K562 (cell line): ENCODE data around the gene C4A. TPM values are rescaled to one million over a fixed set of nuclear protein-coding genes. Genes with fewer than 3 reads are reported as not detected.
A peak's percentile ranks its signal among the peaks of the same experiment; 100 is the strongest.

ENCODE experiments used
- ATAC-seq: fragments of 200-7000 bp; cut with Tn5 transposase; 3 replicates; pipeline ENCODE4 v1.9.1; 2020; ENCODE audit warnings: moderate library complexity
- BruUV-seq: library from RNA; stranded (reverse); fragments of 400-500 nt; replicated peaks from 2 replicates; lab custom pipeline; 2021; lab: Mats Ljungman, UMichigan
- CTCF ChIA-PET: fragments of 300-600 bp; formaldehyde crosslinking; extraction: SDS; loops from one replicate; lab custom pipeline; 2021; ENCODE audit warnings: low intra/inter-chr PET ratio; lab: Yijun Ruan, JAX
- POLR2A ChIA-PET: fragments of 300-600, 350-650 bp; sonication (Branson Sonifier 250); formaldehyde crosslinking; extraction: SDS; loops from one replicate; lab custom pipeline; 2021; ENCODE audit warnings: antibody characterized with exemption, inconsistent platforms; lab: Yijun Ruan, JAX
- DNase-seq, 4 experiments: peaks; one replicate each; pipeline versions ENCODE4 v3.0.0 to v3.0.0-alpha.2; 2011 to 2018; ENCODE audit warnings: low spot score in 3 of 4, mixed read lengths in 3 of 4; ENCODE audit errors: extremely low read depth in 1 of 4
- FAIRE-seq: peaks from 2 replicates; lab custom pipeline; 2011; peaks lifted over from hg19 to GRCh38; lab: Jason Lieb, UNC
- H2AFZ ChIP-seq: 2 replicates; pipeline ENCODE4 v1.6.0; 2011; ENCODE audit warnings: low read depth, low read length, control low read depth, inconsistent platforms
- H3K27ac ChIP-seq: fragments of 200-600 bp; 3 replicates; pipeline ENCODE4 v1.8.0; 2011; ENCODE audit warnings: low read depth, mild to moderate bottlenecking, control low read depth, inconsistent platforms, low read length, moderate library complexity, mixed read lengths; ENCODE audit errors: extremely low read depth
- H3K27me3 ChIP-seq, 2 experiments: fragments of 300-600 bp in 1 of 2; 2 replicates in 1 of 2; 3 replicates in 1 of 2; pipeline versions ENCODE4 v1.6.0 to v1.8.0; 2011; ENCODE audit warnings: inconsistent platforms in 2 of 2, low read length in 2 of 2, mild to moderate bottlenecking in 1 of 2, mixed read lengths in 1 of 2, moderate library complexity in 1 of 2; ENCODE audit not compliant: control insufficient read depth in 2 of 2, insufficient read depth in 2 of 2
- H3K36me3 ChIP-seq: fragments of 300-600 bp; 3 replicates; pipeline ENCODE4 v1.8.0; 2011; ENCODE audit warnings: mild to moderate bottlenecking, low read length, inconsistent platforms; ENCODE audit not compliant: control insufficient read depth, insufficient read depth
- H3K4me1 ChIP-seq, 2 experiments: fragments of 200-600 bp in 1 of 2; replicated peaks in 1 of 2; 2 replicates in 1 of 2; 3 replicates in 1 of 2; pipeline versions ENCODE4 v1.5.1 to v1.8.0; 2011; ENCODE audit warnings: inconsistent platforms in 2 of 2, low read length in 2 of 2, mild to moderate bottlenecking in 1 of 2, mixed read lengths in 1 of 2, moderate library complexity in 1 of 2; ENCODE audit not compliant: control insufficient read depth in 2 of 2, insufficient read depth in 2 of 2
- H3K4me2 ChIP-seq: 2 replicates; pipeline ENCODE4 v1.6.1; 2011; ENCODE audit warnings: low read length, control low read depth, inconsistent platforms, mixed read lengths; ENCODE audit not compliant: insufficient read depth
- H3K4me3 ChIP-seq: fragments of 200-600 bp; sonication (generic), shearing (Covaris generic); 2 replicates; pipeline ENCODE4 v1.5.1; 2016; ENCODE audit warnings: control low read depth, inconsistent platforms
- H3K79me2 ChIP-seq: fragments of 200-600 bp; 3 replicates; pipeline ENCODE4 v1.8.0; 2011; ENCODE audit warnings: low read length, inconsistent platforms; ENCODE audit not compliant: control insufficient read depth, insufficient read depth
- H3K9ac ChIP-seq, 2 experiments: 2 replicates each; pipeline versions ENCODE4 v1.6.0 to v1.6.1; 2011; ENCODE audit warnings: low read depth in 2 of 2, low read length in 2 of 2, control low read depth in 1 of 2, inconsistent platforms in 1 of 2, mild to moderate bottlenecking in 1 of 2, mixed read lengths in 1 of 2; ENCODE audit not compliant: insufficient read depth in 1 of 2
- H3K9me1 ChIP-seq: one replicate; pipeline ENCODE4 v1.6.0; 2011; ENCODE audit warnings: inconsistent platforms, mild to moderate bottlenecking, low read length, moderate library complexity; ENCODE audit not compliant: control insufficient read depth, insufficient read depth
- H3K9me3 ChIP-seq: replicated peaks from 2 replicates; pipeline ENCODE4 v1.5.1; 2011; ENCODE audit warnings: low read depth, low read length, inconsistent platforms; ENCODE audit not compliant: control insufficient read depth, insufficient read depth
- H4K20me1 ChIP-seq: replicated peaks from 2 replicates; pipeline ENCODE4 v1.6.1; 2011; ENCODE audit warnings: low read length, inconsistent platforms, mixed read lengths; ENCODE audit not compliant: control insufficient read depth, insufficient read depth
- ATF3 ChIP-seq, 2 experiments: fragments of 450-650 bp in 1 of 2; sonication (generic) in 1 of 2; formaldehyde crosslinking in 1 of 2; IDR thresholded peaks in 1 of 2; conservative IDR thresholded peaks in 1 of 2; 2 replicates each; pipeline versions ENCODE4 v1.6.1 to v1.8.1; 2016 to 2023; ENCODE audit warnings: mild to moderate bottlenecking in 2 of 2, moderate library complexity in 2 of 2, inconsistent platforms in 1 of 2, missing genetic modification reagents in 1 of 2
- CBFA2T2 ChIP-seq: fragments of 450-650 bp; conservative IDR thresholded peaks from 2 replicates; pipeline ENCODE4 v1.6.1; 2017; ENCODE audit warnings: mild to moderate bottlenecking
- CHD1 ChIP-seq: fragments of 200-600 bp; sonication (generic); IDR thresholded peaks from one replicate; pipeline ENCODE4 v1.6.1; 2012; ENCODE audit warnings: mild to moderate bottlenecking, moderate library complexity, low read length, inconsistent platforms
- CTCF ChIP-seq, 3 experiments: IDR thresholded peaks in 2 of 3; conservative IDR thresholded peaks in 1 of 3; 2 replicates each; pipeline ENCODE4 v1.5.1; 2011 to 2012; ENCODE audit warnings: low read length in 3 of 3, mild to moderate bottlenecking in 3 of 3, control low read depth in 2 of 3, improper control_type of control experiment in 1 of 3, inconsistent platforms in 1 of 3, low read depth in 1 of 3, mixed read lengths in 1 of 3, moderate library complexity in 1 of 3; ENCODE audit not compliant: insufficient read depth in 2 of 3
- DPF2 ChIP-seq: fragments of 450-650 bp; IDR thresholded peaks from 2 replicates; pipeline ENCODE4 v1.6.1; 2016
- FOXP4 ChIP-seq: sonication (generic); formaldehyde crosslinking; IDR thresholded peaks from 2 replicates; pipeline ENCODE4 v1.8.0; 2022; ENCODE audit warnings: mild to moderate bottlenecking, missing genetic modification reagents, borderline replicate concordance
- KHSRP ChIP-seq: fragments of 450-650 bp; IDR thresholded peaks from 2 replicates; pipeline ENCODE4 v1.6.1; 2017
- NCOA4 ChIP-seq: fragments of 450-650 bp; IDR thresholded peaks from 2 replicates; pipeline ENCODE4 v1.6.1; 2018; ENCODE audit warnings: mild to moderate bottlenecking; ENCODE audit not compliant: partially characterized antibody
- NR2C2 ChIP-seq, 2 experiments: fragments of 200-800 bp in 1 of 2; sonication (Bioruptor generic) in 1 of 2; sonication (generic) in 1 of 2; formaldehyde crosslinking in 1 of 2; IDR thresholded peaks; 2 replicates each; pipeline versions ENCODE4 v1.6.1 to v1.8.0; 2016 to 2022; ENCODE audit warnings: mild to moderate bottlenecking in 1 of 2, missing compliant biosample characterization in 1 of 2, missing genetic modification characterization in 1 of 2, missing genetic modification reagents in 1 of 2
- POLR2A ChIP-seq: fragments of 450-650 bp; conservative IDR thresholded peaks from 2 replicates; pipeline ENCODE4 v1.6.1; 2016
- SMARCA4 ChIP-seq: fragments of 450-650 bp; IDR thresholded peaks from 2 replicates; pipeline ENCODE4 v1.6.1; 2016
- ZBTB2 ChIP-seq: fragments of 450-650 bp; IDR thresholded peaks from 2 replicates; pipeline ENCODE4 v1.6.1; 2016; ENCODE audit warnings: antibody characterized with exemption
- ZEB2 ChIP-seq: fragments of 450-650 bp; IDR thresholded peaks from 2 replicates; pipeline ENCODE4 v1.6.1; 2016
- ZSCAN32 ChIP-seq: fragments of 450-650 bp; formaldehyde crosslinking; IDR thresholded peaks from 2 replicates; pipeline ENCODE4 v1.4.0; 2020; ENCODE audit warnings: mild to moderate bottlenecking, moderate library complexity
- WGBS: fragments of 100-300 bp; shearing (Covaris generic); methylation state at CpG from one replicate; pipeline ENCODE4 v1.1.6; 2016; ENCODE audit warnings: low coverage, mixed read lengths; ENCODE audit not compliant: insufficient coverage; ENCODE audit errors: missing lambda C conversion rate; 5-methylcytosine and 5-hydroxymethylcytosine counted together
- in situ Hi-C: fragments of 300-500 bp; cut with MboI; formaldehyde crosslinking; loops from 4 replicates; pipeline ENCODE4 v1.15.0; 2018; ENCODE audit warnings: inconsistent platforms, mixed read lengths
- intact Hi-C: fragments of 100-400 bp; cut with micrococcal nuclease; formaldehyde crosslinking; loops from 2 replicates; pipeline ENCODE4 v1.14.2; 2022
- polyA plus RNA-seq, 8 experiments: library from polyadenylated mRNA; depleted of rRNA in 4 of 8; stranded (reverse) in 5 of 8; unstranded in 3 of 8; fragments of >200 nt; fragmentation: Nextera tagmentation in 2 of 8; fragmentation: Illumina TruSeq in 1 of 8; extraction: Ambion mirVana in 2 of 8; extraction: Trizol in 1 of 8; gene quantifications; 2 replicates each; pipeline versions ENCODE4 v1.2.1 to v1.2.3, GENCODE V29; 2011 to 2014; ENCODE audit warnings: inconsistent platforms in 1 of 8, missing spikeins in 1 of 8
- total RNA-seq, 7 experiments: library from RNA; depleted of rRNA in 6 of 7; stranded (reverse); fragments of >200 nt in 6 of 7; fragmentation: Illumina TruSeq in 2 of 7; extraction: Trizol in 2 of 7; gene quantifications; 2 replicates each; pipeline versions ENCODE4 v1.2.1 to v1.2.3, GENCODE V29; 2011 to 2021; ENCODE audit warnings: low replicate concordance in 1 of 7

The C4A gene
- total and polyA plus RNA-seq, 9 of the 15 experiments (the other 6 are each of a cell fraction or from before 2014, with no cell fraction given): 0.27 to 7.6 (median 5.0) TPM

GRCh38 chr6:32046450-32047083 lies 64.7 kb downstream of the C4A start (continued):
- TF ChIP-seq FOXP4 (CRISPR knock-in tag) (no peak), ZBTB2 (no peak), CBFA2T2 (no peak)
- TF ChIP-seq, all 486 proteins: peak for 21

GRCh38 chr6:32047084-32047478 lies 65.2 kb downstream of the C4A start:
- no peaks in the 10 kb centered on the region for H3K36me3 ChIP-seq
- no peaks in the 10 kb centered on the region for H3K27me3 ChIP-seq
- peak overlapping the region; percentile 90; the same call in 1 of the 2 replicates for H2AFZ ChIP-seq
- H3K9me3 ChIP-seq: no peaks in the 10 kb centered on the region
- peaks cover 31 to 51% of the 10 kb centered on the region in 2 experiments for H3K4me1 ChIP-seq
- 53% methylated on average over 10 of the region's 11 CpGs for WGBS
- intact Hi-C loops: no loop called here
- FAIRE-seq (no peak), DNase-seq (peak; percentile 36 to 60 (median 54)), ATAC-seq (no peak)
- peak overlapping the region; percentile 93; the same call in 2 of the 3 replicates for H3K27ac ChIP-seq
- no peak overlapping the region for H3K4me3 ChIP-seq
- peaks cover 6% of the 10 kb centered on the region for H3K9me1 ChIP-seq
- H3K79me2 ChIP-seq: peaks cover 2% of the 10 kb centered on the region; the same call in 1 of the 3 replicates
- no peaks in the 10 kb centered on the region for H4K20me1 ChIP-seq
- H3K9ac ChIP-seq: peak overlapping the region; percentile 66 to 85; a peak in 3 of 4 replicates
- in situ Hi-C loops: loop anchor here (10.0 kb wide), 1 partner anchor 92 kb away; the partner anchor contains the start of genes NELFE and SKIC2
- BruUV-seq: no TSS peak
- POLR2A ChIA-PET: interaction anchor here (0.6 to 1.3 kb wide), 7 partner anchors 14 to 926 kb away, joined by 3 to 5 read pairs (median 4); no protein-coding TSS in a partner anchor
- CTCF ChIA-PET: no interaction called here
- H3K4me2 ChIP-seq: peak overlapping the region; percentile 26; the same call in 1 of the 2 replicates
- TF ChIP-seq CTCF (IDR thresholded peaks at IDR 0.05 in 2 of 3, conservative IDR thresholded peaks at IDR 0.05 in 1 of 3; ENCODE audit: insufficient read depth in 2 of 3, low read depth in 1 of 3, low read length in 3 of 3) (no peak), CHD1 (no peak), ZEB2 (no peak), NCOA4 (no peak), KHSRP (no peak), NR2C2 (CRISPR knock-in tag; IDR thresholded peaks at IDR 0.05) (0 out of 2 replicates have a peak, but pooled peaks have one; percentile 30), NR2C2 (tag; IDR thresholded peaks at IDR 0.05) (no peak), SMARCA4 (peak; percentile 70; the same call in 1 of the 2 replicates), ZSCAN32 (no peak), ATF3 (IDR thresholded peaks at IDR 0.05) (peak; percentile 89), ATF3 (CRISPR knock-in tag; conservative IDR thresholded peaks at IDR 0.05) (no peak), DPF2 (peak; percentile 39; the same call in 1 of the 2 replicates), POLR2A (no peak)
